ENCODE measurements around the gene CLK3.

CLK3 gene

GRCh38 chr15:74631408-74631807, 15.8 kb downstream of the CLK3 start:
- Histone ChIP-seq H3K9me3 (no peaks in the 10 kb centered on the region), H3K4me3 (ENCODE audit: low read depth, low read length) (no peak overlapping the region), H3K4me1 (no peaks in the 10 kb centered on the region), H3K36me3 (peaks cover 54% of the 10 kb centered on the region), H3K27me3 (no peaks in the 10 kb centered on the region)
- DNase-seq: no peak
- TF ChIP-seq, protein P1, sequence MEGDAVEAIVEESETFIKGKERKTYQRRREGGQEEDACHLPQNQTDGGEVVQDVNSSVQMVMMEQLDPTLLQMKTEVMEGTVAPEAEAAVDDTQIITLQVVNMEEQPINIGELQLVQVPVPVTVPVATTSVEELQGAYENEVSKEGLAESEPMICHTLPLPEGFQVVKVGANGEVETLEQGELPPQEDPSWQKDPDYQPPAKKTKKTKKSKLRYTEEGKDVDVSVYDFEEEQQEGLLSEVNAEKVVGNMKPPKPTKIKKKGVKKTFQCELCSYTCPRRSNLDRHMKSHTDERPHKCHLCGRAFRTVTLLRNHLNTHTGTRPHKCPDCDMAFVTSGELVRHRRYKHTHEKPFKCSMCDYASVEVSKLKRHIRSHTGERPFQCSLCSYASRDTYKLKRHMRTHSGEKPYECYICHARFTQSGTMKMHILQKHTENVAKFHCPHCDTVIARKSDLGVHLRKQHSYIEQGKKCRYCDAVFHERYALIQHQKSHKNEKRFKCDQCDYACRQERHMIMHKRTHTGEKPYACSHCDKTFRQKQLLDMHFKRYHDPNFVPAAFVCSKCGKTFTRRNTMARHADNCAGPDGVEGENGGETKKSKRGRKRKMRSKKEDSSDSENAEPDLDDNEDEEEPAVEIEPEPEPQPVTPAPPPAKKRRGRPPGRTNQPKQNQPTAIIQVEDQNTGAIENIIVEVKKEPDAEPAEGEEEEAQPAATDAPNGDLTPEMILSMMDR (IDR thresholded peaks at IDR 0.05; ENCODE audit: low read depth, low read length): no peak

DNA sequence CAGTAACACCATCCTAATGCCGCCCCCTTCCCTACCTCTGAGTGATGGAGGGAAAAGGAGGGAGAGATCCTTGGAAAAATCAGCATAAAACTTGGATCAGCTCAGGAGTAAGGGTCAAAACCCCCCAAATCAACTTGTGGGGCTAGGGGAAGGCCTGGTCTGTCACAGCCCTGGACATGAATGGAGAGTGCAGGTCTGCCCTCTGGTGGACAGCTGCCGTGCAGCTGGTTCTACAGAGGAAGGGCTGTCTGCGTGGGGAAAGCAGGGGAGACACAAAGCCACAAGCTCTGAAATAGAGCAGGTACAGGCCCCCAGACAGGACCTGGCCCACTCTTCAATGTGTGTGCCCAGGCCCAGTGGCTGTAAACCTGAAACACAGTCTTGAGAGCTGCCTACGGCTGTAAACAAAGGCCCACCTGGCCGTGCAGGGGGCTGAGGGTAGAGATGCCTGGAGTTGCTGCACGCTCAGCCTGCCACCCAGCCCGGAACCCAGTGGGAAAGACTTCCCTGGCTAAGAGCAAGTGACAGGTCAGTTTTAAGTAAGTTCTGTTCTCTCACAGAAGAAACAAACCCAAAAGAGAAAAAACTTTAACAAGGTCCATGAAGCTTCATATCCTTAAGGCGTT, 16.4 kb downstream of the CLK3 start:
- H3K4me3 ChIP-seq (ENCODE audit: low read depth, low read length): no peak overlapping the region
- peaks cover 48% of the 10 kb centered on the region for H3K36me3 ChIP-seq
- TF ChIP-seq, protein P1 (IDR thresholded peaks at IDR 0.05; ENCODE audit: low read depth, low read length): peak; percentile 97
- no peaks in the 10 kb centered on the region for H3K4me1 ChIP-seq
- DNase-seq: peak; percentile 80
- no peaks in the 10 kb centered on the region for H3K9me3 ChIP-seq
- no peaks in the 10 kb centered on the region for H3K27me3 ChIP-seq

- H3K27me3 ChIP-seq: no peaks in the 10 kb centered on the region
- peaks cover 42% of the 10 kb centered on the region for H3K36me3 ChIP-seq
- DNase-seq: no peak
- TF ChIP-seq, protein P1 (IDR thresholded peaks at IDR 0.05; ENCODE audit: low read depth, low read length): no peak
- H3K4me3 ChIP-seq (ENCODE audit: low read depth, low read length): no peak overlapping the region
- H3K4me1 ChIP-seq: no peaks in the 10 kb centered on the region
- H3K9me3 ChIP-seq: no peaks in the 10 kb centered on the region
These were observed 17.0 kb downstream of the CLK3 start for GRCh38 chr15:74632601-74633000.

- DNase-seq: no peak
- Histone ChIP-seq H3K36me3 (peaks cover 35% of the 10 kb centered on the region), H3K9me3 (no peaks in the 10 kb centered on the region), H3K27me3 (no peaks in the 10 kb centered on the region), H3K4me3 (ENCODE audit: low read depth, low read length) (no peak overlapping the region), H3K4me1 (no peaks in the 10 kb centered on the region)
- TF ChIP-seq, protein P1 (IDR thresholded peaks at IDR 0.05; ENCODE audit: low read depth, low read length): no peak
These were observed 18.1 kb downstream of the CLK3 start for GRCh38 chr15:74633781-74634180.

GRCh38 chr15:74635228-74635627, 19.6 kb downstream of the CLK3 start:
- DNase-seq: peak; percentile 73
- H3K27me3 ChIP-seq: no peaks in the 10 kb centered on the region
- no peaks in the 10 kb centered on the region for H3K9me3 ChIP-seq
- TF ChIP-seq, protein P1 (IDR thresholded peaks at IDR 0.05; ENCODE audit: low read depth, low read length): peak; percentile 95
- no peak overlapping the region for H3K4me3 ChIP-seq (ENCODE audit: low read depth, low read length)
- peaks cover 33% of the 10 kb centered on the region for H3K36me3 ChIP-seq
- H3K4me1 ChIP-seq: no peaks in the 10 kb centered on the region

GRCh38 chr15:74636984-74637383, 21.3 kb downstream of the CLK3 start:
- Histone ChIP-seq H3K36me3 (peaks cover 33% of the 10 kb centered on the region), H3K4me3 (ENCODE audit: low read depth, low read length) (no peak overlapping the region), H3K4me1 (no peaks in the 10 kb centered on the region), H3K9me3 (no peaks in the 10 kb centered on the region), H3K27me3 (no peaks in the 10 kb centered on the region)
- DNase-seq: no peak
- TF ChIP-seq, protein P1 (IDR thresholded peaks at IDR 0.05; ENCODE audit: low read depth, low read length): no peak
